HG02759 (cell line): Measurements from ENCODE around the gene GFRAL.

Source experiments
- ATAC-seq: cut with Tn5 transposase; IDR thresholded peaks from one replicate; pipeline ENCODE4 v1.9.1; 2021; ENCODE audit warnings: mild to moderate bottlenecking, moderate library complexity; ENCODE audit not compliant: unreplicated experiment

The GFRAL gene

DNA sequence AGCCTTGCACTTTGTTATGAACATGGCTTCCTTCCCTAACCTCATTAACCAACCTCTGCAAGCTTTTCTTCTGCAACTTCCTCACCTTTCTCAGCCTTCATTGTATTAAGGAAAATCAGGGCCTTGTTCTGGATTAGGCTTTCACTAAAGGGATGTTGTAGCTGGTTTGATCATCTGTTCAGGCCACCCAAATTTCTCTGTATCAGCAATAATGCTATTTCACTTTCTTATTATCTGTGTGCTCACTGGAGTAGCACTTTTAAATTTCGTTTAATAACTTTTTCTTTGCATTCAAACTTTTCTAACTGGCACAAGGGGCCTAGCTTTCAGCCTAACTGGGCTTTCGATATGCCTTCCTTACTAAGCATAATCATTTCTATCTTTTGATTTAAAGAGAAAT, 96.7 kb downstream of the GFRAL start:
- no peak for ATAC-seq

DNA sequence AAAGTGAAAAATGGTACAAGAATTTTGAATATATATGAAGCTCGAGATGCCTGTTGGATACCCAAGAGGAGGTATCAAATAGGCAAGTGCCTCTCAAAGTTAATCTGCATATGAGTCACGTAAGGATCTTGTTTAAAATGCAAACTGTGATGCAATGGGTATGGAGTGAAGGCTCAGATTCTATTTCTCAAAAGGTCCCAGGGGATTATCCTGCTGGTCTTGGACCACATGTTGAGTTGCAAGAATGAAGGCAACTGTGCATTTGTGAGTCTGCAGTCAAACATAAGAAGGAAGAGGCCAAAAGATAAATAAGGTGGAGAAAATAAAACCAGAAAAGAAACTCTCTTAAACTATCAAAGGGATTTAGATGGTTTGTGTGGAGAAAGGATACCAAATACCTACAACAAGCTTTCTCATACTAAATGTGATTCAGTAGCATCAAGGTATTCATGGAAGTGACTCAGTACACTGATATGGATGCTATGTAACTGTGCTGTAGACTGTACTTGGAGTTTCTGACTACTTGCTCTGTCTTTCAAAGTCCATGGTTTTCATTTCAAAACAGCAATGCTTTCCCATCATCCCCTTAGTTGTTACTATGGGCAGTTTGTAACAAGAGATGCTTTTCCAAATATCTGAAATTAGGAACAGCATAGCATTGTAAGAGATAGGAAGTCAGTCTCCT, 106.3 kb downstream of the GFRAL start:
- no peak for ATAC-seq

DNA sequence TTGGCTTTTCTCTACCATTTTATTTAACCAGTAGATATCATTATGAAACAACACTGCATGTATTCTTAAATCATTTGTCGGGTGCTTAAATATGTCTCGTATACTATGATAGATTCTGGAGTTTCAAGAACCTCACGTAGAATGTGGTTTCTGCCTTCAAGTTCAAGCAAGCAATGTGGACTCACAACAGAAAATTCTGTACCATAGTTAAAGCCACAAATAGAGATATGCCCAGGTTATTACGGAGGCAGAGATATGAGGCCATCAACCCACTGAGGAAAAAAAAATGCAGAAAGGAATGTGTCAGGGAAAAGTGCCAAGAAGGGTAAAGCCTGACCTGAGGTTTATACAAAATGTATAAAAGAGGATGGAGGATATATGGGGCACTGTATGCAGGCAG, 109.9 kb downstream of the GFRAL start:
- no peak for ATAC-seq

DNA sequence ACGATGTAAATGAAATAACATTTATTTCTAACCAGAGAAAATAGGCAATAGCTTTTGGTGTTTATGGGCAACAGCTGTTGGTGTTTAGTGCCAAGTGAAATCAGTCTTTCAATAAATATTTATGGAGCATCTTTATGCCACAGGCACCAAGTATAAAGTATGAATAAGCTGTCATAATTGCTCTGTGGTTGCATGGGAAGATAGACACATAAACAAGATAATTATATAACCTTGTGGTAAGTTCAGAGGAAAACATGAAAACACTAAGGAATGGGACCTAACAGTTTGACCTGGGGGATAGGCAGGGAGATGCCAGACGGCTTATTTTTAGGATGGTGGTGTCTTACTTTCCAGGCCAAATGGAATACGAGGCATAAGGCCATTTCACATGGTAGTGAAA, 110.9 kb downstream of the GFRAL start:
- ATAC-seq, result no peak

DNA sequence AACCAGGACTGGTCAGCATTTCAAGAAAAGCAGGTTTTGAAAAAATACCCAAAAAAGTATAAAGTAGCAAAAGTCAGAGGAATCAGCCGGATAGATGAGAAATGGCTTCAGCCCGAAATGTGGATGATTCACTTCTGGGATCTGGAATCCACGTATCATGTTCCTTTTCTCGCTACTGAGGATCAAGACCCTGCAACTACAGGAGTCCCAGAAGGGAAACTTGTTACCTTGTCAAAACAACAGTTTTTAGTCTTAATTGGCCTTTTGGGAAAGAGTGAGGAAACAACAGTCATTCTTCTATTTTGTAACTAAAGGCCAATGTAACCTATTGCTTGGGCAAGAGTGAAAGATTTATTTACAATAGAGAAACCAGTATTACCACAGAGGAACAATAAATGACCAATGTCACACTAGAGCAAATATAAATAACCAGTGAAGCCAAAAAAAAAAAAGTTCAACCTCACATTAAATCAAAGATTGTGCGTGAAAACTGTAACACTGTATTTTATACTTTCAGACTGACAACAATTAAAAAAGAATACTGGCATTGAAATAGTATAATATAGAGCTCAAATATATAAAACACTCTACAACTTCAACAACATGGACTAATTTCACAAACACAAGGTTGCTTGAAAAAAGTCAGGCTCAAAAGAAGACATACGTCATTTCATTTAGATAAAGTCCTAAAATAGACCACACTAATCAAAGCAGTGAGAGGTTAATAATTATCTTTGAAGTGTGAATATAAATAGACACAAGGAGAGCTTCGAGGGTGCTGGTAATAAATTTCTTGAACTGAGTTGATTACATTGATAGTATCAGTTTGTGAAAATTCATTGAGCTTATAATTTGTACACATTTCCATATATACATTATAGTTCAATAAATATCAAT, 116.2 kb downstream of the GFRAL start:
- ATAC-seq, result no peak

DNA sequence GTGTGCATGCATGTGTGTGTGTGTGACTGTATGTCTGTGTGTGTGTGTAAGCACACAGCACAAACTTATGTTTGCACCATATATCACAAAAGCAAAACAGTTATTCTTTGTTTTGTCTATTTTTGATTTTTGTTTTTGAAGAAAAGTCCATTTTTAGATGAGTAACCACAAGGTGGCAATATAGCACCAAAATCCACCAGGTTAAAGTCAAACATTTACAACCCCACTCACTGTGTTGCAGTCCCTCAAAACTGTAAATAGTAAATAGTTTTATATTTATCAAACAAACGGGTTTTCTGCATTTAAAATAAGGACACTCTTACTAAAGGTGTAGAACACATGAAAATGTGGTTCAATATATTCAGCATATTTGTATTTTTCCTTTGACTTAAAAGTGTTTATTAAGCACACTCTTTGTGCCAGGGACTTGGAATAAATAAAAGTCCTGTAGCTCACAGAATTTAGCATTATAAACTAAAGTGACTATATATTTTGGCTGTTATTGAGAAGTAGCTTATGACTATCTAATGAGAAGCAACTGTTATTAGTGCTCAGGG, 118.5 kb downstream of the GFRAL start:
- ATAC-seq, result no peak

DNA sequence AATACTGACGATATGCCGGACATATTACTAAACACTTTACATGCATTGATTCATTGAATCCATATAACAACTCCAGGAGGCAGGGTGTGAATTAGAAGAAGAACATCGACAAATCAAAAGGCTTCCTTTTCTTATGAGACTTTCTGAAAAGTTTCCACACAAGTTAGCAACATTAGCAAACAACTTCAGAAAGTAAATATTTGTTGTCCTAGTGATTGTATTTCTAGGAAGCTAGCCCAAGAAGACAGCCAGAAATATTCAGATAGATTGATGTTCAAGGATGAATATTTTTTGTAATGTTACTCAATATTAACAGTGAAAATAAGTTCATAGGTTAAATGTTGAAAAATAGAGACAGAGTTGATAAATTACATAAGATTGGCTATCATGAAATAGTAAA, 120.6 kb downstream of the GFRAL start:
- ATAC-seq, result no peak

DNA sequence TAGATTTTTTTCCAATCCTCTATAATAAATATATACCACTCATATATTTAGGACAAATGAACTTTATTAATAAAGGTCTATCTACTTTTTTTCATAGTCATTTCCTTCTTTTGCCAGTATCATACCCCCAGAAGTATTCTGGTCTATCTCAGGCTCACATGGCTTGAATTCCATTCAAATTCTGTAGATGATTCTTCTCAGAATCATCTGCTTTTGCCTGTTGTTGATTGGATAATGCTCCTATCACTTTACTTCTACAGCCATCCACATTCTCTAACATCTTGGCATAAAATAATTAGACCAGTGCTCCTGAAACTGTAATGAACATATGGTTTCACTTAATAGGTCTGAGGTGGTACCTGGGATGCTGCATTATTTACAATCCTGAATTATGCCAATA, 121.2 kb downstream of the GFRAL start:
- no peak for ATAC-seq

DNA sequence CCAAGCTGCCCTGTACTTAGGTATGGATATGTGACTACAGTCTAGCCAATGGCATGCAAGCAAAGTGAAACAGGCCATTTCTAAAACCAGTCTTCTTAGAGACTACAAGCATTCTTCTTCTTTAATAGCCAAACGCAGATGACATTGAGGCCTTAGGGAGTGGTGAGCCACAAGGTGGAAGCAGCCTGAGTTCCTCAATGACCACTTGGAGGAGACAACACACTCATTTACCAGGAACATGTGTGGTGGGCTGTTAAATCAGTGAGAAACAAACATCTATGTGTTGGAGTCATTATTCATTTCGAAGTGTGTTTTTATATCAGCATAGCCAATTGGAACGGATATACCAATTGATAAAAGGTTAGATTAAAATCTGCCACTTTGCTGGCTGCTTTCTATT, 122.0 kb downstream of the GFRAL start:
- ATAC-seq, result no peak

DNA sequence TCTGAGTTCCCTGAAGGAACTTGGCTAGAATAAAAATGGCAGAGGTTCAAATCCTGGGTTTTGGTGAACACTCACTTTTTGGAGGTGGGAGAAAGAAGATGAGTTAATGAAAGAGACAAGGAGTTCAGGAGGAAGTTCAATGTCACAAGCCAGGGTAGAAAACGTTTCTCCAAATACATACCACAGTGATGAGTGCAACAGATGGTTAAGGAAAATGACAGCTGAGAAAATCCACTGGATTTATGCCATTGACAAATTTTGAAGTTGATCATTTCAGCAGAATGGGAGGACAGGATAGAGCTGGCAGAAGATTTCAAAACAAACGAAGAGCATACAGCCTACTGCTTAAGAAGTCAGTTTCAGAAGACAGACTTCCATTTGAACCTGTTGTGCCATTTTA, 122.7 kb downstream of the GFRAL start:
- no peak for ATAC-seq
